WTC11 (cell line): ENCODE data around the gene RGSL1. TPM values are rescaled to one million over a fixed set of nuclear protein-coding genes. Genes with fewer than 3 reads are reported as not detected.

Source experiments
- ATAC-seq: fragments of 200-7000 bp; cut with Tn5 transposase; 2 replicates; pipeline ENCODE4 v1.10.0; 2021; ENCODE audit warnings: mild to moderate bottlenecking, moderate library complexity
- CTCF ChIA-PET: fragments of 300-600 bp; sonication (Branson Sonifier 250); formaldehyde crosslinking; loops from one replicate; lab custom pipeline; 2021; ENCODE audit warnings: antibody characterized with exemption; lab: Charles Lee
- POLR2A ChIA-PET: fragments of 350-600 bp; sonication (Branson Sonifier 250); formaldehyde crosslinking; loops from one replicate; lab custom pipeline; 2021; ENCODE audit warnings: antibody characterized with exemption; lab: Charles Lee
- DNase-seq: peaks from one replicate; pipeline ENCODE4 v3.0.0; 2021; ENCODE audit warnings: low spot score
- H3K27ac Mint-ChIP-seq: 2 replicates; pipeline ENCODE4 v1.8.0; 2021; ENCODE audit warnings: mixed read lengths
- H3K27me3 Mint-ChIP-seq: 2 replicates; pipeline ENCODE4 v1.8.0; 2021; ENCODE audit warnings: low read depth, mild to moderate bottlenecking, moderate library complexity, mixed read lengths
- H3K36me3 Mint-ChIP-seq: 2 replicates; pipeline ENCODE4 v1.8.0; 2021; ENCODE audit warnings: mixed read lengths
- H3K4me1 Mint-ChIP-seq: 2 replicates; pipeline ENCODE4 v1.8.0; 2022; ENCODE audit warnings: mixed read lengths
- H3K4me3 Mint-ChIP-seq: 2 replicates; pipeline ENCODE4 v1.8.0; 2021; ENCODE audit warnings: mild to moderate bottlenecking, moderate library complexity, mixed read lengths
- H3K9me3 Mint-ChIP-seq: 2 replicates; pipeline ENCODE4 v1.8.0; 2021; ENCODE audit warnings: mixed read lengths
- AR ChIP-seq: fragments of 250-450 bp; sonication (Bioruptor Pico); IDR thresholded peaks from 2 replicates; pipeline ENCODE4 v1.9.0; 2021; ENCODE audit warnings: mild to moderate bottlenecking
- ATF1 ChIP-seq: sonication (generic); formaldehyde crosslinking; IDR thresholded peaks from 2 replicates; pipeline ENCODE4 v1.8.1; 2023; ENCODE audit warnings: mild to moderate bottlenecking, moderate library complexity, missing genetic modification reagents
- ATF6 ChIP-seq: sonication (generic); formaldehyde crosslinking; IDR thresholded peaks from 2 replicates; pipeline ENCODE4 v1.8.1; 2023; ENCODE audit warnings: mild to moderate bottlenecking, missing genetic modification reagents
- ERG ChIP-seq: fragments of 250-450 bp; sonication (Bioruptor Pico); IDR thresholded peaks from 2 replicates; pipeline ENCODE4 v1.8.0; 2021; ENCODE audit warnings: mild to moderate bottlenecking
- ESRRA ChIP-seq: sonication (generic); formaldehyde crosslinking; IDR thresholded peaks from 2 replicates; pipeline ENCODE4 v1.8.1; 2022; ENCODE audit warnings: mild to moderate bottlenecking, missing genetic modification reagents, borderline replicate concordance
- IRF1 ChIP-seq: sonication (generic); formaldehyde crosslinking; IDR thresholded peaks from 2 replicates; pipeline ENCODE4 v1.8.0; 2023; ENCODE audit warnings: missing genetic modification reagents
- IRF2 ChIP-seq: sonication (generic); formaldehyde crosslinking; IDR thresholded peaks from 2 replicates; pipeline ENCODE4 v1.8.0; 2022; ENCODE audit warnings: low read depth, missing genetic modification reagents, borderline replicate concordance
- MAX ChIP-seq: sonication (generic); formaldehyde crosslinking; IDR thresholded peaks from 2 replicates; pipeline ENCODE4 v1.8.0; 2022; ENCODE audit warnings: mild to moderate bottlenecking, missing genetic modification reagents
- NFATC4 ChIP-seq: fragments of 250-450 bp; sonication (Bioruptor Pico); IDR thresholded peaks from 2 replicates; pipeline ENCODE4 v1.9.0; 2021; ENCODE audit warnings: mild to moderate bottlenecking
- NR3C1 ChIP-seq: sonication (generic); formaldehyde crosslinking; conservative IDR thresholded peaks from 2 replicates; pipeline ENCODE4 v1.8.1; 2023; ENCODE audit warnings: low read depth, mild to moderate bottlenecking, missing genetic modification reagents
- PREB ChIP-seq: sonication (generic); formaldehyde crosslinking; IDR thresholded peaks from 2 replicates; pipeline ENCODE4 v1.8.1; 2022; ENCODE audit warnings: mild to moderate bottlenecking, missing genetic modification reagents, moderate library complexity, borderline replicate concordance
- PRRX2 ChIP-seq: fragments of 250-450 bp; sonication (Bioruptor Pico); IDR thresholded peaks from 2 replicates; pipeline ENCODE4 v1.8.0; 2021; ENCODE audit warnings: mild to moderate bottlenecking
- RORB ChIP-seq: fragments of 250-450 bp; sonication (Bioruptor Pico); IDR thresholded peaks from 2 replicates; pipeline ENCODE4 v1.9.0; 2021; ENCODE audit warnings: mild to moderate bottlenecking
- SMAD4 ChIP-seq: sonication (generic); formaldehyde crosslinking; IDR thresholded peaks from 2 replicates; pipeline ENCODE4 v1.8.0; 2022; ENCODE audit warnings: mild to moderate bottlenecking, missing genetic modification reagents
- TP53 ChIP-seq: sonication (generic); formaldehyde crosslinking; IDR thresholded peaks from 2 replicates; pipeline ENCODE4 v1.8.1; 2023; ENCODE audit warnings: mild to moderate bottlenecking, missing genetic modification reagents
- ZBTB43 ChIP-seq: sonication (generic); formaldehyde crosslinking; IDR thresholded peaks from 2 replicates; pipeline ENCODE4 v1.8.1; 2023; ENCODE audit warnings: mild to moderate bottlenecking, missing genetic modification reagents
- ZNF512 ChIP-seq: sonication (generic); formaldehyde crosslinking; IDR thresholded peaks from 2 replicates; pipeline ENCODE4 v1.8.1; 2022; ENCODE audit warnings: missing genetic modification reagents, borderline replicate concordance
- ZNF671 ChIP-seq: fragments of 250-450 bp; sonication (Bioruptor Pico); IDR thresholded peaks from 2 replicates; pipeline ENCODE4 v1.8.0; 2021; ENCODE audit warnings: mild to moderate bottlenecking
- total RNA-seq: library from RNA; stranded (reverse); gene quantifications from 3 replicates; pipeline ENCODE4 v1.2.3, GENCODE V29; 2021

Gene RGSL1
- total RNA-seq, 1 experiment from 2014 or later: not detected

GRCh38 chr1:182600036-182600713 lies 150.2 kb downstream of the RGSL1 start:
- Mint-ChIP-seq H3K36me3 (no peaks in the 10 kb centered on the region; the same call in 1 of the 2 replicates), H3K4me3 (no peak overlapping the region), H3K4me1 (peaks cover 12% of the 10 kb centered on the region), H3K9me3 (no peaks in the 10 kb centered on the region), H3K27me3 (peaks cover 11% of the 10 kb centered on the region), H3K27ac (no peak overlapping the region)
- ATAC-seq (no peak), DNase-seq (no peak)
- no peak for TF ChIP-seq TP53
- no peak for TF ChIP-seq ZNF671
- TF ChIP-seq IRF2 (CRISPR knock-in tag): no peak
- no peak for TF ChIP-seq PREB (CRISPR knock-in tag)
- TF ChIP-seq ATF1 (CRISPR knock-in tag): no peak
- TF ChIP-seq ZBTB43 (CRISPR knock-in tag): no peak
- no peak for TF ChIP-seq NR3C1 (CRISPR knock-in tag)
- TF ChIP-seq MAX: no peak
- ChIA-PET POLR2A (interaction anchor here (0.5 to 1.6 kb wide), 2 partner anchors 16 to 99 kb away, joined by 3 to 7 read pairs; no protein-coding TSS in a partner anchor), CTCF (interaction anchor here (0.6 to 16.0 kb wide), 30 partner anchors 9 to 515 kb away, joined by 3 to 669 read pairs (median 4); partner anchors contain the start of genes NPL and RNASEL)

- Mint-ChIP-seq H3K9me3 (no peaks in the 10 kb centered on the region), H3K27ac (no peak overlapping the region), H3K27me3 (peaks cover 18% of the 10 kb centered on the region), H3K4me3 (no peak overlapping the region), H3K4me1 (peaks cover 10% of the 10 kb centered on the region), H3K36me3 (no peaks in the 10 kb centered on the region; the same call in 1 of the 2 replicates)
- no peak for TF ChIP-seq SMAD4 (CRISPR knock-in tag)
- no peak for TF ChIP-seq ZNF512 (CRISPR knock-in tag)
- no peak for TF ChIP-seq ESRRA (CRISPR knock-in tag)
- TF ChIP-seq AR (CRISPR knock-in tag): no peak
- no peak for TF ChIP-seq PRRX2 (CRISPR knock-in tag)
- no peak for TF ChIP-seq ERG (CRISPR knock-in tag)
- no peak for TF ChIP-seq ATF6 (CRISPR knock-in tag)
- TF ChIP-seq IRF1 (CRISPR knock-in tag): no peak
- TF ChIP-seq NFATC4 (CRISPR knock-in tag): no peak
- TF ChIP-seq MAX: no peak
- no peak for TF ChIP-seq RORB
- CTCF ChIA-PET: interaction anchor here (0.8 to 16.0 kb wide), 9 partner anchors 11 to 302 kb away, joined by 3 to 669 read pairs (median 7); partner anchors contain the start of genes NPL and RNASEL
- DNase-seq (no peak), ATAC-seq (no peak)
- POLR2A ChIA-PET: interaction anchor here (1.0 to 1.8 kb wide), 3 partner anchors 14 to 181 kb away, joined by 4 to 6 read pairs (median 4); no protein-coding TSS in a partner anchor
Measured at GRCh38 chr1:182600745-182601415, 150.9 kb downstream of the RGSL1 start.
